Jurkat, Clone E6-1 (cell line): ENCODE measurements around the gene TNFRSF11A. TPM values are rescaled to one million over a fixed set of nuclear protein-coding genes. Genes with fewer than 3 reads are reported as not detected.

Experiments used
- DNase-seq: peaks from one replicate; pipeline ENCODE4 v3.0.0-alpha.2; 2011; ENCODE audit warnings: low read depth, low spot score
- H3K4me3 ChIP-seq: 2 replicates; pipeline ENCODE4 v1.5.1; 2011; ENCODE audit warnings: mild to moderate bottlenecking, low read length, control low read depth, moderate library complexity
- polyA plus RNA-seq: library from polyadenylated mRNA; unstranded; fragments of >200 nt; gene quantifications from one replicate; pipeline ENCODE4 v1.2.1, GENCODE V29; 2012; ENCODE audit warnings: missing spikeins; ENCODE audit not compliant: insufficient read length, insufficient read depth

The TNFRSF11A gene
- 0.16 TPM for polyA plus RNA-seq

- no peak for DNase-seq
- H3K4me3 ChIP-seq = peak within 1 kb of the TSS; percentile 37
Observed at GRCh38 chr18:62324917-62325805, at the start of gene TNFRSF11A. TSS of gene TNFRSF11A (plus strand) at chr18:62325310. CDS start at chr18:62325353, 43 bp downstream.

- no peak overlapping the region for H3K4me3 ChIP-seq
- DNase-seq = no peak
Observed at GRCh38 chr18:62277045-62277444, 48.1 kb upstream of the TNFRSF11A start.

DNA sequence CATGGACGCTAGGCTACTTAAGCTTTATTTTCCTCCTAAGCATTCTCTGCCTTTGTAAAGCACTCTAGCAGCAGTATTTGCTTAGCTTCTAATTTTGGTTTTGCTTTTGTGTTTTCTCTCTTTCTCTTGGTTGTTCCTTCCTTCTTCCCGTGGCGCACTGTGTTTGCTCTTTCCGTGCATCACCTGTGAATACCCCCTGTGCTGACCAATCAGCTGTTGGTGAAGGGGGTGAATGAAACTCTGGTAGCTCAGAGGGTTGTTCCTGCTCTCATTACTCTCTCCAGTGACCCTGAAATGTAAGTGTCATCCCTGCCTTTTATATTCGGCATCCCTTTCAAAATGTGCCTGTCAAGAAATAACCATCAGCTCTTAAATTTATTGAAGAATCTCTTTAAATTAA is 45.5 kb upstream of the TNFRSF11A start:
- no peak overlapping the region for H3K4me3 ChIP-seq
- no peak for DNase-seq

DNA sequence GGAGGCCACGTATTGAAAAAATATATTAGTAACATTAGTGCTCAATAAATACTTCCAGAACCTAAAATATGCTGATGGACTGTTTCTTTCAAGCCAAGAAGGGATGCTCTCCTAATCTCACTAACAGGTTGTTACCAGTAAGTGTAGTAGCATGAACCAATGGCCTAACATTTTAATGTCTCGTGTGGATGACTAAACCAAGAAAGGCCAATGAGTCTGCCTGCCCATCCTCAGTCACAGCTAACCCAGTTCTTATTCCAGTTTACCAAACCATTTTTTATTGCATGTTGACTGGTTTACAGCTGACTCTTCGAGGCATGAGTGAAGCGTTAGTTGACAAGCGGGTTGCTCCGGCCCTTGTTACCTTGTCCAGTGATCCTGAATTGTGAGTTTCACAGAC is 45.1 kb upstream of the TNFRSF11A start:
- no peak overlapping the region for H3K4me3 ChIP-seq
- no peak for DNase-seq

GRCh38 chr18:62280786-62281185 is 44.3 kb upstream of the TNFRSF11A start:
- no peak overlapping the region for H3K4me3 ChIP-seq
- no peak for DNase-seq

DNA sequence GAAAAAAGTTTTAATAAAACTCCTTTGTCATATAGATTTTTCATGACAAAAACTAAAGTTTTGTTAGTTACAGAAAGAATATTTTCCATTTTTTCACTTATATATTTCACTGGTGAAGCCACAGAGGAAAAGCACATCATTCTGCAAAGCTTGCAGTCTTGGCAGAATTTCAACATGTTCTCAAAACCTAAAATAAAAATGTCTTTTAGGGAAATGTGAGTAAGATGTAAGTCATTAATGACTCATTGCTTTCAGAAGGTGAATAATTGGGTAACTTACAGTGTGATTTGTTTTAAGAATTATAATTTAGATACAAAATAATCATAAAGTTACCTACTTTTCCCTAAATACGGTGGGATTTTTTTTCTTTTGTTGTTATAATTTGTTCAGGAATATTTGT is 43.4 kb upstream of the TNFRSF11A start:
- no peak for DNase-seq
- no peak overlapping the region for H3K4me3 ChIP-seq

GRCh38 chr18:62282188-62282629 is 42.9 kb upstream of the TNFRSF11A start:
- no peak for DNase-seq

GRCh38 chr18:62284637-62285036 is 40.5 kb upstream of the TNFRSF11A start:
- no peak overlapping the region for H3K4me3 ChIP-seq
- DNase-seq = no peak

More at GRCh38 chr18:62282188-62282629, 42.9 kb upstream of the TNFRSF11A start:
- H3K4me3 ChIP-seq = no peak overlapping the region

DNA sequence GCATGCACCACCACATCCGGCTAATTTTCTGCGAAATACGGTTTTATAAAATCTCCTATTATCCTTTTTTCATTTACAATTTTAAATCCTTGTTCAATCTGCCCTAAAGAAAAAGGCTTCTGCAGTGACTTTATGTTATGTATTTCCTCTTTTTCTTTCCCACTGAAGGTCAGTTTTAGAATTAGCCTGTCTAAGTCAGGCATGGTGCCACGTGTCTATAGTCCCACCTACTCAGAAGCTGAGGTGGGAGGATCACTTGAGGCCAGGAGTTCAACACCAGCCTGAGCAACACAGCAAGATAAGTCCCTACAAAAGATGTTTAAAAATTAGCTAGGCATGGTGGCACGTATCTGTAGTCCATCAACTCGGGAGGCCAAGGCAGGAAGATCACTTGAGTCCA is 39.8 kb upstream of the TNFRSF11A start:
- no peak overlapping the region for H3K4me3 ChIP-seq
- DNase-seq = no peak

GRCh38 chr18:62287781-62288664 is 37.1 kb upstream of the TNFRSF11A start:
- DNase-seq = no peak
- no peak overlapping the region for H3K4me3 ChIP-seq

GRCh38 chr18:62288665-62289008 is 36.5 kb upstream of the TNFRSF11A start:
- DNase-seq = no peak
- no peak overlapping the region for H3K4me3 ChIP-seq

- DNase-seq = no peak
- no peak overlapping the region for H3K4me3 ChIP-seq
Observed at GRCh38 chr18:62289047-62289446, 36.1 kb upstream of the TNFRSF11A start.

DNA sequence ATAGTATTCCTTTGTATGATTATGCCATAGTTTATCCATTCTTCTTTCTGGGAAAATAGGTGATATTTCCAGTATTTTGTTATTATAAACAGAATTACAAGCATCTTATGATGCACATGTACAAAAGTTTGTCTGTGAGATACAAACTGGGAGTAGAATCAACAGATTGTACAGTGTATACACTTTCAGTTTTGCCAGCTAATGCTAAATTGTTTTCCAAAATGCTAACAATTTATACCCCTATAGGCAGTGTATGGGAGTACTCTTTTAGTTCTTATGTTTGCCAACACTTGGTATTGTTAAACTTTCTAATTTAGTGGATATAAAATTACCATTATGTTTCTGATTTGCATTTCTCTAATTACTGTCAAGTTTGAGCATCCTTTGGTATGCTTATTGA is 31.0 kb upstream of the TNFRSF11A start:
- H3K4me3 ChIP-seq = no peak overlapping the region
- DNase-seq = no peak

- peak; percentile 76 for DNase-seq
- no peak overlapping the region for H3K4me3 ChIP-seq
Observed at GRCh38 chr18:62300359-62300963, 24.6 kb upstream of the TNFRSF11A start.

- H3K4me3 ChIP-seq = no peak overlapping the region
- DNase-seq = no peak
Observed at GRCh38 chr18:62301322-62301721, 23.8 kb upstream of the TNFRSF11A start.

GRCh38 chr18:62312851-62313250 is 12.3 kb upstream of the TNFRSF11A start:
- DNase-seq = no peak
- H3K4me3 ChIP-seq = no peak overlapping the region

GRCh38 chr18:62318228-62319180 is 6.6 kb upstream of the TNFRSF11A start:
- no peak for DNase-seq
- no peak overlapping the region for H3K4me3 ChIP-seq

GRCh38 chr18:62321201-62321600 is 3.9 kb upstream of the TNFRSF11A start:
- no peak for DNase-seq
- no peak overlapping the region for H3K4me3 ChIP-seq
